Activated T-cell treated with anti-CD3 and anti-CD28 coated beads, Interleukin-2, amount 50 U/mL, for 72 hours (primary cell): Measurements from ENCODE around the gene CTNNA3. TPM values are rescaled to one million over a fixed set of nuclear protein-coding genes. Genes with fewer than 3 reads are reported as not detected.

ENCODE experiments used
- ATAC-seq, 2 donors: fragments of 150-1000 bp; cut with Tn5 transposase; replicated peaks in 1 of 2; 2 replicates each; pipeline ENCODE4 v1.10.0; 2021; ENCODE audit warnings: moderate library complexity in 2 of 2, mild to moderate bottlenecking in 1 of 2
- DNase-seq, 2 donors: peaks; one replicate each; pipeline ENCODE4 v3.0.0; 2021 to 2022; ENCODE audit warnings: mixed read lengths in 1 of 2
- H3K27ac Mint-ChIP-seq: one replicate; pipeline ENCODE4 v1.8.0; 2022; ENCODE audit warnings: mild to moderate bottlenecking, moderate library complexity, mixed read lengths
- H3K27me3 Mint-ChIP-seq: one replicate; pipeline ENCODE4 v1.8.0; 2022; ENCODE audit warnings: low read depth, mixed read lengths
- H3K36me3 Mint-ChIP-seq, 2 donors: one replicate each; pipeline ENCODE4 v1.8.0; 2022; ENCODE audit warnings: mixed read lengths in 2 of 2, mild to moderate bottlenecking in 1 of 2; ENCODE audit not compliant: insufficient read depth in 2 of 2
- H3K4me1 Mint-ChIP-seq: one replicate; pipeline ENCODE4 v1.8.0; 2022; ENCODE audit warnings: low read depth, mixed read lengths
- H3K4me3 Mint-ChIP-seq, 2 donors: one replicate each; pipeline ENCODE4 v1.8.0; 2022; ENCODE audit warnings: mild to moderate bottlenecking in 2 of 2, mixed read lengths in 2 of 2, moderate library complexity in 2 of 2
- H3K9me3 Mint-ChIP-seq, 2 donors: one replicate each; pipeline ENCODE4 v1.8.0; 2022; ENCODE audit warnings: mixed read lengths in 2 of 2
- total RNA-seq, 2 donors: library from RNA; stranded (reverse); gene quantifications; one replicate each; pipeline ENCODE4 v1.2.3, GENCODE V29; 2022

Gene CTNNA3
- total RNA-seq, 2 donors from 2014 or later = 0.25 to 0.74 TPM

DNA sequence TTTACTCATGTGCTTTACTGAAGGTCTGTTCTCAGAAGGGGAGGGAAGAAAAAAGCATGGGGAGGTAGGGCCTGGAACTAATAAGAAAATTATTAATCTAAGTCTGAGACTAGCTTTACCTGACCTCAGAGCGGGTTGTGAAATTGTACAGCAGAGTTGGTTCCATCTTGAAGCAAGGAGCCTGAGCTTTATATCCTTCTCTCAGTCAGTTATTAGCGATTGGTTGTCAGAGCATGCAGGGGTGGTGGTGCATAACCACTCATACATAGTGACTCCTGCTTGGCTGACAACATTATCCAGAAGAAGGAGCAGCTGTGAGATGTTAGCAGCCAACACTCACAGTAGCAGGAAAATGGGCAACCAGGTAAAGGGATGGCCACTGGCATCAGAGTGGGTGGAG lies 1746.5 kb downstream of the CTNNA3 start:
- no peak overlapping the region for H3K4me3 Mint-ChIP-seq
- no peaks in the 10 kb centered on the region for H3K27me3 Mint-ChIP-seq
- ATAC-seq (no peak), DNase-seq (no peak)
- no peaks in the 10 kb centered on the region for H3K4me1 Mint-ChIP-seq
- H3K9me3 Mint-ChIP-seq = peaks cover 3 to 5% of the 10 kb centered on the region in 2 donors
- no peaks in the 10 kb centered on the region for H3K36me3 Mint-ChIP-seq
- no peak overlapping the region for H3K27ac Mint-ChIP-seq

DNA sequence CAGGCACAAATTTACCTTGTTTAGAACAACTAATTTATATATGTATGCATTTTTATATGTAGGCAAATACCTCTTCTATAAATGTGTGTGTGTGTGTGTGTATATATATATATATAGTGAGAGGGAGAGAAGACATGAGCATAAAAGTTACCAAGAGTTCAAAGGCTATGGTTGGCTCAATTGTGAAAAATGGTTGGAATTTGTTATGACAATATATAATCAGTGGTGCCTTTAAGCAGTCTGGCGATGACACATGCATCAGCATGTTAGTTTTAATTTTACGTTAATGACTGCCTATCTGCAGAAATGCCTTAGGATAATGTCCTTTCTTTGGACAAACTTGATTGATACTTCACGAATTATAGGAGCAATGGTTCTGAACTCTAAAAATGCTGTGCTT lies 1750.9 kb downstream of the CTNNA3 start:
- Mint-ChIP-seq H3K27me3 (no peaks in the 10 kb centered on the region), H3K27ac (no peak overlapping the region), H3K4me1 (no peaks in the 10 kb centered on the region), H3K36me3 (no peaks in the 10 kb centered on the region), H3K9me3 (peaks cover 0 to 1% of the 10 kb centered on the region in 2 donors), H3K4me3 (no peak overlapping the region)
- ATAC-seq (no peak), DNase-seq (no peak)

DNA sequence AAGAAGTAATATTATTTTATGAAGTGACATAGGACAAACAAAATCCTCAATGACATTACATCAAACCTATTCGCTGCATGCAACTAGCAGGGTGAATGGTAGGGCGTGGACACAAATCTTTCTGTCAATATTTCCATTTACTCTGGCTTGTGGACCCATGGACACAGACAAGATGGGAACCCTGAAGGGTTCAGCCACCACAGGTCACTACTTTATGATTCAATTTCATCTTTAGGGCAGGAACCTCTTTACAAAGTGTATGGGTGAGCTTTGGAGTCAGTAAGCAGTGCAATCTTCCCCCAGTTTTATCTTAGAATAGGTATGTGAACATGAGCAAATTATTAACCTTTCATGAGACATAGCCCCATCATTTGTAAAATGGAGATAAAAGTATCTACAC lies 1752.5 kb downstream of the CTNNA3 start:
- H3K4me1 Mint-ChIP-seq = no peaks in the 10 kb centered on the region
- DNase-seq = no peak
- H3K4me3 Mint-ChIP-seq = no peak overlapping the region

DNA sequence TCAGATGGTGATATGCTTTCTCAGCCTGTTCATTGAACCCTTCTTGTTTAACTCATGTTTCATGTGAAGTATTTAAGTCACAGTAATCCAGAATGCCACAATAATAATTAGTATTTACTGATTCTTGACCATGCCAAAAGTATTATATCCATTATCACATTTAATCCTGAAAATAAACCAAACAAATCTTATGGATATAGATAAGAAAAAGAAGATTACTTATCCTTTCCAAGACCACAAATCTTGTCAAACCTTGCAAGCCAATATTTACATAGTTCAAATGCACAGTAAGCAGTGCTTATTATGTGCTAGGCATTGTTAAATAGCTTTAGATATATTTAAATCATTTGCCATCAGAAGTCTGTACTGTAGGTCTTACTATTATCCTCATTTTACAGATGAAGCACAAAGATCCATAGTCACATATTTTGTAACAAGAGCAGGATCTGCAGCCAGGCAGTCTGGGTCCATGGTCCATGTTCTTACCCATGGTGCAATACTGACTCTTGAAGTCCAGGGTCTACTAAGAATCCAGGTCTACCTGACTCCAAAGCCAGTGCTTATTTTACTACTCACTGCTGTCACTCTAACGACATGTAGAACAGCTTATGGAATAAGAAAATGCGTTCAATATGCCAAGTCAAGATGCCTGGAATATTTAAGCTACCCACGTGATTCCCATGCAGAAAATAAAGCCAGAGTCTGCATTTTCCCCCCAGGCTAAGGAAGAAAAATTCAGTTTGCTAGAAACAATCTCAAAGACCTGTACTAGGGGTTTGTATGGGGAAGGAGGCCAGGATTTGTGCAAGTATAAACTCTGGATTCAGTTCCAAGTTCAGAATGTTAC lies 1755.0 kb downstream of the CTNNA3 start:
- DNase-seq = no peak
- Mint-ChIP-seq H3K4me1 (no peaks in the 10 kb centered on the region), H3K4me3 (no peak overlapping the region), H3K36me3 (no peaks in the 10 kb centered on the region), H3K27me3 (no peaks in the 10 kb centered on the region), H3K27ac (no peak overlapping the region), H3K9me3 (peaks cover 0 to 2% of the 10 kb centered on the region in 2 donors)
- ATAC-seq = no peak

More for the DNA sequence above, 1752.5 kb downstream of the CTNNA3 start:
- Mint-ChIP-seq H3K36me3 (no peaks in the 10 kb centered on the region), H3K27ac (no peak overlapping the region), H3K27me3 (no peaks in the 10 kb centered on the region), H3K9me3 (peaks cover 1% of the 10 kb centered on the region in 2 donors)
- ATAC-seq = no peak

DNA sequence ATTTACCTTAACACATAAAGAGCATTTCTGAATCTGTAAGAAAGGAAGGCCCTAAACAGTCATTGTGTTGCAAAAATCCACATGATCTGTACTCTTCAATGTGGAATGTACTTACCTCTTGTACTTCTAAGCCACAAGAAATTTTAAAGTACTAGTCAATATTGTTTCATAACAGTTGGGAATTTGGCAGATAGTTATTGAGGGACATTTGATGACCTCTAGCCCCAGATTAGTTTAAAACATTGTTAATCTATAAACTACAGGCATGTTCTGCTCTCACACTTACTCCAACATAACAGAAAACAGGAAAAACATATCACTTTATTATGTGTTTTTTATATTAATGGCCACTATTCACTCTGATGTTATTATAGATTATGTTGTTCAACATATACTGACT lies 1755.9 kb downstream of the CTNNA3 start:
- H3K27me3 Mint-ChIP-seq = no peaks in the 10 kb centered on the region
- H3K36me3 Mint-ChIP-seq = no peaks in the 10 kb centered on the region
- DNase-seq (no peak), ATAC-seq (no peak)
- H3K4me3 Mint-ChIP-seq = no peak overlapping the region
- H3K27ac Mint-ChIP-seq = no peak overlapping the region
- no peaks in the 10 kb centered on the region for H3K4me1 Mint-ChIP-seq
- peaks cover 0 to 2% of the 10 kb centered on the region in 2 donors for H3K9me3 Mint-ChIP-seq

DNA sequence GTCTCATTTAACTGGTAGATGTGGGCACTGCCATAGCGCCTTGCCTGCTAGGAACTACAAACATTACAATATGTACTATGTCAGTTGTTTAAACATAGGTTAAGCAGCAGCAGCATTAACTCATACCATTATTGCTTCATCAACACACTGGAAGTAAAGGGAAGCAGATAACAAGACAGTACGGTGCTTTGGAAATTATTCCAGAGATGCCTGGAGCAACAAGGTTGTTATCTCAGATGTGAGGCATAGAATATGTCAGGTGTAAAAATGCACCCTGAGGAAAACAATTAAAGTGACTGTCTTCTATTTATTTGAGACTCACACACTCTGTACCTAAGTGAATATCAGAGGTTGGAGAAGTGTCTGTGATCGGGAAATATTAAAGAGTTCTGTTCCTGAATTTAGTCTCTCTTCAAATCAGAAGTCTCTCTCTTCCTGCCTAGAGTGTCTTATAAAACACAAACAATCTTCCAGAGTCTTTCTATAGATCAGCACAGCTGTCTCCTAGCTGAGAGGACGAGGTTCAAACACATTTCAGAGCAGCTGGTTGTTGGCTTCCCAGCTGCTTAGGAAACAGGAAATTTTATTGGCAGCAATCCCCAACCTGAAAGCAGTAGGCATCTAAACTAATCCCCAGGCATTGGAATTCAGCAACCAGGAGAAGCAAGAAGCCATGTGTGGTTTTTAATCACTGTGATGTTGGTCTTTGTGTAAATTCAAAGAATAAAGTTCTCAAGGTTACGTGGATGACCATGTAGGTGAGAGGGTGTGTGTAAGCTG lies 1764.5 kb downstream of the CTNNA3 start:
- H3K27me3 Mint-ChIP-seq = no peaks in the 10 kb centered on the region
- H3K36me3 Mint-ChIP-seq = no peaks in the 10 kb centered on the region
- ATAC-seq (no peak), DNase-seq (no peak)
- peaks cover 0 to 3% of the 10 kb centered on the region in 2 donors for H3K9me3 Mint-ChIP-seq
- no peak overlapping the region for H3K27ac Mint-ChIP-seq
- H3K4me1 Mint-ChIP-seq = no peaks in the 10 kb centered on the region
- no peak overlapping the region for H3K4me3 Mint-ChIP-seq

DNA sequence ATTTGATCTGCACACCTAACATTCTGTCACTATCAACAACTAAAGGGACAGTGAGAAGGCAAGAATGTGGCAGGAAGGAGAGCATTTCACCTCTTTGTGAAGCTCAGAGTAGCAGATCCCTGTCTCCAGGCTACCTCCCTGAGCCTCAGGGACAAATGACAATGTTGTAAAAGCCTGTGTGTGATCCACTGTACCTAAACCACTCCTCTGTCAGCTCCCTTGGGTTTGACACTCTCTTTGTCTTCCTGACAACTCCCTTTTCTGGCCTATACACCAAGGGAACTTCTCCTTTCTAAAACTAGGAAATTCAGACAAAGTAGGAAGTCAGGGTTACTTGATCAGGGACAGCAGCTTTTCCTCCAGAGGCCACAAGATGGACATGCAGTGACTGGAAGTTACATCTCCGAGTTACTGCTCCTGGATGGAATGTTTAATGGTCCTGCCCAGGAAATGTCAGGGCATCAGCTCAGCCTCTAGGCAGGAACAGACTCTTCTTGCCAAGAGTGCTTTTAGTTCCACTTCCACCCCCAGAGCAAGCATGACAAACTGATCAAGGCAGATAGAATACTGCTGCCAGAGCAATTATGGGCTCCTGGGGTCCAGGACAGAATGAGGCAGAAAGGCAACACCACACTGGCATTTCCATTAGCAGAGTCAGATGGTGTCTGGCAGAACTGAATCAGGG lies 1784.7 kb downstream of the CTNNA3 start:
- no peaks in the 10 kb centered on the region for H3K27me3 Mint-ChIP-seq
- H3K9me3 Mint-ChIP-seq = peaks cover 4 to 9% of the 10 kb centered on the region in 2 donors

DNA sequence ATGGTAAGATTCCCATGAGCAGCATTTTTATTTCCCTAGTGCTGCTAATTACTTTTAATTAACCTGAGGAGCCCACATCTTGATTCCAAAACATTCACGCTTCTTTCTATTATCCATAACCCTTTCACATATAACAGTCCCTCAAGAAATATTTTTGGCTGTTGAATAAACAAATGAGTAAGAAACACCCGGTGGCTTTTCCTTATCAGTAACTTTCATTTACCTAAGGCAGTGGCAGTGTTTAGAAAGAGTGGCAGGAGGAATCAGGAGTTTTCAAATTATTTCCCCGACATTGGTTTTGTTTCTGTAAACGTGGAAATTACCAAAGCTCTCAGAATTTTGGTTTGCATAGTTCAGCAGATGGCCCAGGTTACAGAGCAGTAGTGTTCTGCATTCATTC lies 1785.8 kb downstream of the CTNNA3 start:
- no peak overlapping the region for H3K27ac Mint-ChIP-seq
- H3K9me3 Mint-ChIP-seq = peaks cover 4 to 9% of the 10 kb centered on the region in 2 donors
- no peak for DNase-seq
- no peak for ATAC-seq
- no peak overlapping the region for H3K4me3 Mint-ChIP-seq
- H3K36me3 Mint-ChIP-seq = no peaks in the 10 kb centered on the region
- no peaks in the 10 kb centered on the region for H3K27me3 Mint-ChIP-seq
- no peaks in the 10 kb centered on the region for H3K4me1 Mint-ChIP-seq

More for the DNA sequence above, 1784.7 kb downstream of the CTNNA3 start:
- ATAC-seq (no peak), DNase-seq (no peak)
- Mint-ChIP-seq H3K27ac (no peak overlapping the region), H3K36me3 (no peaks in the 10 kb centered on the region), H3K4me1 (no peaks in the 10 kb centered on the region), H3K4me3 (no peak overlapping the region)

DNA sequence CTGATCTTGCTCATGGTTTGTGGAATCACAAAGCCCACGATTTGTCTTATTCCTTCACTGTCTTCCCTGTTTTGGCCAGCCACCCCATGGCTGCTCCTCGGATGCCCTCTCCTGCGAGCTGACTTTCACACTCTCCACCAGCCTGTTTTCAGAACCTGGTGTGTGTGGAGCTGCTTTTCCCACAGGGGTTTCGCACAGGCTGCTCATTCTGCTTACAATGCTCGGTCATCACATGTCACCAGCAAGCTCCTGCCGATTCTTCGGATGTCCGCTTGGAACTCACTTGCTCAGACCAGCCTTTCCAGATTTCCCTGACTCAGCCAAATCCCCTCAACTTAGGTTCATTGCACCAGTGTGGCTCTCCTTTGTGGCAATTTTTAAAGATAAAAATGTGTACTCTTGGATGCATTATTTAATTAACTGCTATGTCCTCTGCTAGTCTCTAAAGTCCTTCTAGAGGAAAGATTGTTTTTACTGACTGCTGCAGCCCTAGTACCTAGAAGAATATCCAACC lies 1788.7 kb downstream of the CTNNA3 start:
- no peaks in the 10 kb centered on the region for H3K36me3 Mint-ChIP-seq
- no peak overlapping the region for H3K27ac Mint-ChIP-seq
- no peak for ATAC-seq
- no peak for DNase-seq
- H3K4me1 Mint-ChIP-seq = no peaks in the 10 kb centered on the region
- H3K27me3 Mint-ChIP-seq = no peaks in the 10 kb centered on the region
- H3K4me3 Mint-ChIP-seq = no peak overlapping the region
- peaks cover 9 to 16% of the 10 kb centered on the region in 2 donors for H3K9me3 Mint-ChIP-seq

DNA sequence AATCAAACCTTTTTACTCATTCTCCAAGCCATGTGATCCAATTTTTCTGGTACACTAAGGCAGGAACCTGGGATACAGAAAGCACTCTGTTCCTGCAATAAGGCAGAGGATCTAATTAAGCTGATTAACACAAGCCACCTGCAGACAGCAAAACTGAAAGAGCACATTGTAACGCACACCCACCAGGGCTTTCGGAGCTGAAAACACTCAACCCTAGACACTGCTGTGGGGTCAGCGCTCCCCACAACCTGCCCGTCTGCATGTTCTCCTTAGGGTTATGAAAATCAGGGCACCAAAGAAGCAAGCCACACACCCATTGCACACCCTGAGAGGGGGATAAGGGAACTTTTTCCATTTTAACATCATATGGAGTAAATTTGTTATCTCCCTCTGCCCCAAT lies 1792.4 kb downstream of the CTNNA3 start:
- ATAC-seq = no peak
- Mint-ChIP-seq H3K4me3 (no peak overlapping the region), H3K36me3 (no peaks in the 10 kb centered on the region), H3K27me3 (no peaks in the 10 kb centered on the region), H3K4me1 (no peaks in the 10 kb centered on the region), H3K9me3 (peaks cover 9% of the 10 kb centered on the region in 2 donors), H3K27ac (no peak overlapping the region)
- no peak for DNase-seq

DNA sequence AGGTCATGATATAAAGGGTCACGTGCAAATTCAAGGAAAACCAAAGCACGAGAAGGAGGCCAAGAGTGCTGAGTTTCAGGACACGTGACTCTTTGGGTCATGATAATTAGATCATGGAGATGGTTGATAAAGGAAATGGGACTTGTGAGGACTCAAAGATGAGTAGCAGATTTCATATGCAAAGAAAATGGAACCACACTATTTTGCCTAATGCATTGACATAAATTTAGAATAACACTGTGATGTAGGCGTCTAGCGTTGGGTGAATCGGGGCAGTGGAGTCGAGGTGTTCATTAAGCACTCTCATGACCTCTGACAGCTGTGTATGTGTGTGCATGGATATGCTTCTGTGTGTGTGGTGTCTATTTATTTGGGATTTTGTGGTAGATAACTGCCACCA lies 1795.7 kb downstream of the CTNNA3 start:
- no peak overlapping the region for H3K4me3 Mint-ChIP-seq
- DNase-seq (no peak), ATAC-seq (no peak)
- no peaks in the 10 kb centered on the region for H3K36me3 Mint-ChIP-seq
- H3K9me3 Mint-ChIP-seq = peaks cover 12 to 13% of the 10 kb centered on the region in 2 donors
- H3K4me1 Mint-ChIP-seq = no peaks in the 10 kb centered on the region
- H3K27me3 Mint-ChIP-seq = no peaks in the 10 kb centered on the region
- no peak overlapping the region for H3K27ac Mint-ChIP-seq

DNA sequence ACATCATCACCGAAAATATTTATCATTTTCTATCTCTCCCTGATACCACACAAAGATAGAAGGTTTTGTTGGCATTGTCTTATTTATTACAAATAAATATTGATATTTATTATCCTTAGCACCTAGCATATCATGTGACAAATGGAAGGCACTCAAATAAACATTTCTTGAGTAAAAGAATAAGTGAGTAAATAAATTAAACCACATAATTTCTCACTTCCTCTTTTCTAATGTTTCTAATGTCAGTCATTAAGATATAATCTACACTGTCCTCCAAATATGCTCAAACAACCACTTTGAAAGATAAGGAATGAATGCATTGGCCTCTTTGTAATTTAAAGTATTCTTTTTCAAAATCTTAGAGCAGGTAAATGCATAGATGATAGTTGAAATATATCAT lies 1797.9 kb downstream of the CTNNA3 start:
- Mint-ChIP-seq H3K27ac (no peak overlapping the region), H3K36me3 (no peaks in the 10 kb centered on the region), H3K4me3 (no peak overlapping the region), H3K4me1 (no peaks in the 10 kb centered on the region), H3K9me3 (peaks cover 8 to 9% of the 10 kb centered on the region in 2 donors), H3K27me3 (no peaks in the 10 kb centered on the region)
- DNase-seq (no peak), ATAC-seq (no peak)

DNA sequence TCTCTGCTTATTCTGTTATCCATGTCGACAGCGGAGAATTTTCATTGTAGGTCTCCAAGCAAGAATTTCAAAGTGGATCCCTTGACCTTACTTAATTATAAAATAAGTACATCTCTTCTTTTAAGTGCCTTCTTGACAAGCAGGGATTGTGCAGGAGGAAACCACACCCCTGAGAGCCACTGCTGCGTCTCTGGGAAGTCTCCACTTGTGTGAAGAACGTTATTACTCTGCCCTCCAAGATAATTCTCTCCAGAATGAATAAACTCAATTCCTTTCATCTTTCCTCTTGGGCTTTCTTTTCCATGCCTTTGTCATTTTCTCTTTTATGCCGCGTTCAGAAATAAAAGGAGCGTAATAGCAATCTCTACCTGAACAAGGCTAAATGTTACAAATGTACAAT lies 1801.0 kb downstream of the CTNNA3 start:
- Mint-ChIP-seq H3K9me3 (peaks cover 6 to 7% of the 10 kb centered on the region in 2 donors), H3K4me3 (no peak overlapping the region), H3K27me3 (no peaks in the 10 kb centered on the region), H3K36me3 (no peaks in the 10 kb centered on the region), H3K27ac (no peak overlapping the region), H3K4me1 (no peaks in the 10 kb centered on the region)
- no peak for ATAC-seq
- DNase-seq = no peak
